Common myeloid progenitor, CD34-positive (primary cell): ENCODE data around the gene SOX4.
A peak's percentile ranks its signal among the peaks of the same experiment; 100 is the strongest.

Source experiments
- CTCF ChIA-PET: fragments of 350-600 bp; sonication (Branson Sonifier 250); formaldehyde crosslinking; loops from one replicate; lab custom pipeline; 2021; ENCODE audit warnings: antibody characterized with exemption; lab: Charles Lee
- POLR2A ChIA-PET: fragments of 350-600 bp; sonication (Branson Sonifier 250); formaldehyde crosslinking; loops from one replicate; lab custom pipeline; 2021; ENCODE audit warnings: antibody characterized with exemption; lab: Charles Lee
- DNase-seq, 3 donors: peaks; one replicate each; pipeline versions ENCODE4 v3.0.0 to v3.0.0-alpha.2; 2013
- H3K27ac ChIP-seq, 2 experiments: 1 replicate in 1 of 2; 2 replicates in 1 of 2; pipeline ENCODE4 v1.7.0; 2013; ENCODE audit warnings: inconsistent platforms in 2 of 2, low read length in 2 of 2, mild to moderate bottlenecking in 2 of 2, low read depth in 1 of 2, moderate library complexity in 1 of 2; ENCODE audit not compliant: severe bottlenecking in 2 of 2, insufficient read depth in 1 of 2, poor library complexity in 1 of 2
- H3K27me3 ChIP-seq, 5 experiments: replicated peaks in 2 of 5; 1 replicate in 3 of 5; 2 replicates in 2 of 5; pipeline versions ENCODE4 v1.6.1 to v1.7.0; 2013; ENCODE audit warnings: low read length in 4 of 5, mild to moderate bottlenecking in 2 of 5, moderate library complexity in 2 of 5, inconsistent platforms in 1 of 5; ENCODE audit not compliant: insufficient read depth in 5 of 5, control insufficient read depth in 4 of 5
- H3K36me3 ChIP-seq, 4 experiments: 1 replicate in 2 of 4; 2 replicates in 2 of 4; pipeline versions ENCODE4 v1.6.1 to v1.7.0; 2013; ENCODE audit warnings: low read length in 3 of 4, control low read depth in 1 of 4, mild to moderate bottlenecking in 1 of 4; ENCODE audit not compliant: control insufficient read depth in 4 of 4, insufficient read depth in 4 of 4
- H3K4me1 ChIP-seq, 4 experiments: 1 replicate in 3 of 4; 2 replicates in 1 of 4; pipeline versions ENCODE4 v1.6.1 to v1.7.1; 2013; ENCODE audit warnings: low read length in 3 of 4, mild to moderate bottlenecking in 3 of 4, control low read depth in 1 of 4, inconsistent platforms in 1 of 4, moderate library complexity in 1 of 4; ENCODE audit not compliant: control insufficient read depth in 4 of 4, insufficient read depth in 4 of 4; ENCODE audit errors: control extremely low read depth in 1 of 4
- H3K4me3 ChIP-seq, 7 experiments: 1 replicate in 4 of 7; 2 replicates in 3 of 7; pipeline versions ENCODE4 v1.5.1 to v1.7.0; 2013; ENCODE audit warnings: mild to moderate bottlenecking in 7 of 7, low read length in 6 of 7, moderate library complexity in 6 of 7, inconsistent platforms in 2 of 7, low read depth in 2 of 7, control low read depth in 1 of 7; ENCODE audit not compliant: insufficient read depth in 4 of 7, control insufficient read depth in 1 of 7; ENCODE audit errors: extremely low read depth in 1 of 7
- H3K9me3 ChIP-seq, 5 experiments: 1 replicate in 4 of 5; 2 replicates in 1 of 5; pipeline versions ENCODE4 v1.6.1 to v1.7.1; 2013; ENCODE audit warnings: low read length in 4 of 5, mild to moderate bottlenecking in 2 of 5, inconsistent platforms in 1 of 5, low read depth in 1 of 5, moderate library complexity in 1 of 5; ENCODE audit not compliant: control insufficient read depth in 4 of 5, insufficient read depth in 2 of 5; ENCODE audit errors: control extremely low read depth in 1 of 5
- WGBS: methylation state at CpG from one replicate; pipeline ENCODE4 v1.1.5; 2013; ENCODE audit not compliant: insufficient coverage; 5-methylcytosine and 5-hydroxymethylcytosine counted together

Gene SOX4

GRCh38 chr6:21593927-21594415, 420 bp downstream of the SOX4 start:
- Histone ChIP-seq H3K4me1 (peaks cover 14 to 25% (median 20%) of the 10 kb centered on the region in 4 experiments), H3K27me3 (no peaks in the 10 kb centered on the region), H3K36me3 (peaks cover 0 to 18% (median 7%) of the 10 kb centered on the region in 4 experiments), H3K9me3 (no peaks in the 10 kb centered on the region), H3K27ac (peak overlapping the region; percentile 64 to 85), H3K4me3 (peak overlapping the region; percentile 96 to 100 (median 99))
- ChIA-PET POLR2A (interaction anchor here (0.6 to 1.9 kb wide), 13 partner anchors 8 to 1317 kb away, joined by 3 to 10 read pairs (median 5); no protein-coding TSS in a partner anchor), CTCF (interaction anchor here (0.9 to 2.1 kb wide), 9 partner anchors 8 to 1030 kb away, joined by 3 to 14 read pairs (median 4); no protein-coding TSS in a partner anchor)
- WGBS = 0% methylated on average over 9 of the region's 19 CpGs
- peak in 1 of 3 donors; percentile 57 for DNase-seq

GRCh38 chr6:21594416-21595281, 1.1 kb downstream of the SOX4 start:
- H3K9me3 ChIP-seq = no peaks in the 10 kb centered on the region
- peaks cover 0 to 20% (median 8%) of the 10 kb centered on the region in 4 experiments for H3K36me3 ChIP-seq
- peak in 2 of 3 donors; percentile 40 to 53 for DNase-seq
- no peaks in the 10 kb centered on the region for H3K27me3 ChIP-seq
- ChIA-PET POLR2A (interaction anchor here (0.6 to 1.9 kb wide), 11 partner anchors 8 to 1316 kb away, joined by 3 to 10 read pairs (median 5); no protein-coding TSS in a partner anchor), CTCF (interaction anchor here (1.0 to 1.6 kb wide), 7 partner anchors 52 to 1031 kb away, joined by 3 to 6 read pairs (median 3); no protein-coding TSS in a partner anchor)
- peak overlapping the region; percentile 64 to 85 for H3K27ac ChIP-seq
- under 1% methylated on average over 92 of the region's 112 CpGs for WGBS
- H3K4me1 ChIP-seq = peaks cover 21 to 30% (median 23%) of the 10 kb centered on the region in 4 experiments
- H3K4me3 ChIP-seq = peak overlapping the region; percentile 96 to 100 (median 99)

GRCh38 chr6:21595285-21596144, 2.0 kb downstream of the SOX4 start:
- CTCF ChIA-PET = interaction anchor here (0.6 to 1.6 kb wide), 7 partner anchors 72 to 1032 kb away, joined by 3 to 6 read pairs (median 3); no protein-coding TSS in a partner anchor
- H3K36me3 ChIP-seq = peaks cover 0 to 20% (median 8%) of the 10 kb centered on the region in 4 experiments
- no peaks in the 10 kb centered on the region for H3K27me3 ChIP-seq
- peak overlapping the region; percentile 70 to 85 for H3K27ac ChIP-seq
- POLR2A ChIA-PET = interaction anchor here (0.6 kb wide), 2 partner anchors 9 to 1819 kb away, joined by 3 to 5 read pairs; no protein-coding TSS in a partner anchor
- peak overlapping the region; percentile 96 to 100 (median 99) for H3K4me3 ChIP-seq
- WGBS = under 1% methylated on average over 96 of the region's 108 CpGs
- H3K4me1 ChIP-seq = peaks cover 27 to 39% (median 31%) of the 10 kb centered on the region in 4 experiments
- H3K9me3 ChIP-seq = no peaks in the 10 kb centered on the region
- peak in 2 of 3 donors; percentile 27 to 41 for DNase-seq

- CTCF ChIA-PET = interaction anchor here (0.6 to 1.6 kb wide), 8 partner anchors 8 to 1029 kb away, joined by 3 to 5 read pairs (median 3); no protein-coding TSS in a partner anchor
- Histone ChIP-seq H3K4me1 (peaks cover 29 to 47% (median 37%) of the 10 kb centered on the region in 4 experiments), H3K4me3 (peak overlapping the region; percentile 96 to 100 (median 99)), H3K27me3 (no peaks in the 10 kb centered on the region), H3K36me3 (peaks cover 0 to 20% (median 8%) of the 10 kb centered on the region in 4 experiments), H3K27ac (peak overlapping the region; percentile 70 to 85), H3K9me3 (no peaks in the 10 kb centered on the region)
- peak in 2 of 3 donors; percentile 67 to 78 for DNase-seq
- WGBS = 0% methylated on average over 22 of the region's 43 CpGs
- POLR2A ChIA-PET = interaction anchor here (0.6 to 0.8 kb wide), 2 partner anchors 71 to 1818 kb away, joined by 3 read pairs; no protein-coding TSS in a partner anchor
Observed at GRCh38 chr6:21596145-21596948, 2.8 kb downstream of the SOX4 start.

GRCh38 chr6:21596949-21597682, 3.6 kb downstream of the SOX4 start:
- Histone ChIP-seq H3K4me1 (peaks cover 31 to 55% (median 45%) of the 10 kb centered on the region in 4 experiments), H3K4me3 (peak overlapping the region; percentile 96 to 100 (median 99)), H3K36me3 (peaks cover 0 to 20% (median 8%) of the 10 kb centered on the region in 4 experiments), H3K9me3 (peaks cover 0 to 2% (median 0%) of the 10 kb centered on the region in 5 experiments), H3K27ac (peak overlapping the region; percentile 70 to 85), H3K27me3 (no peaks in the 10 kb centered on the region)
- POLR2A ChIA-PET = interaction anchor here (0.8 kb wide), 1 partner anchor 70 kb away, joined by 3 read pairs; no protein-coding TSS in a partner anchor
- CTCF ChIA-PET = interaction anchor here (0.6 to 1.5 kb wide), 6 partner anchors 9 to 908 kb away, joined by 3 read pairs; no protein-coding TSS in a partner anchor
- peak; percentile 58 to 76 (median 71) for DNase-seq
- 3% methylated on average over 5 of the region's 14 CpGs for WGBS
